HG03064 (cell line): Measurements from ENCODE around the gene MVB12A.

Experiments
- ATAC-seq: cut with Tn5 transposase; IDR thresholded peaks from one replicate; pipeline ENCODE4 v1.9.1; 2021; ENCODE audit warnings: low read depth; ENCODE audit not compliant: unreplicated experiment

Gene MVB12A

DNA sequence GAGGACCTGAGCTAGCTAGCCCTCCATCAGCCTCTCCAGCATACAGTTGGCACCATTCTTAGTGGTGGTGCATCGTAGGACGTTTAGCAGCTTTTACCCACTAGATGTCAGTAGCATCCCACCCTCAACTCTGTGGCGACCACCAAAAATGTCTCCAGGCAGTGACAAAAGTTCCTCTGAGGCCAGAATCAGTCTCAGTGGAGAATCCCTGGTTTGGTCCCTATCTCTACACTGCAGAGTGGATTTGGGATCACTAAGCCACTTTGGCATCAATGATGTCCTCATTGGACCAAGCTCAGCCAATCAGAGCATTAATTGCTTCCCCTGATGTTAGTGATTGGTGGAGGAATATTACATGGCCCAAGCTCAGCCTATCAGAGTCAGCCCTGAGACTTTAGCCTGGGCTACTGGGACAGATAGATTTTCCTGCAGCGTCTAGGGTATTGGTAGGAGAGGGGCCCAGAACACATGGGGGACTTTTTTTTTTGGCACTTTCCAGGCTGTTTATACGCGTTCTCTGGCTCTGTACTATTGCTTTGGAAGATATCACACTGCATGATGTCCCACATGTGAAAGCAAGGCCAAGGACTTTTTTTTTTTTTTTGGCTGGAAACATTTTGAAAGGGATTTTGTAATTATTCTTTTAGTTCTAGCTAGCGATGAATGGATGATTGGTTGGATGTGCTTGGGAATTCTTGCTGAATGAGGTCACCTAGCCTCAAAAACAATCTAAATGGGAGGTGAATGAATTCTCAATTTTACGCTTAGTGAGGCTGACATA, 21.6 kb downstream of the MVB12A start:
- no peak for ATAC-seq

DNA sequence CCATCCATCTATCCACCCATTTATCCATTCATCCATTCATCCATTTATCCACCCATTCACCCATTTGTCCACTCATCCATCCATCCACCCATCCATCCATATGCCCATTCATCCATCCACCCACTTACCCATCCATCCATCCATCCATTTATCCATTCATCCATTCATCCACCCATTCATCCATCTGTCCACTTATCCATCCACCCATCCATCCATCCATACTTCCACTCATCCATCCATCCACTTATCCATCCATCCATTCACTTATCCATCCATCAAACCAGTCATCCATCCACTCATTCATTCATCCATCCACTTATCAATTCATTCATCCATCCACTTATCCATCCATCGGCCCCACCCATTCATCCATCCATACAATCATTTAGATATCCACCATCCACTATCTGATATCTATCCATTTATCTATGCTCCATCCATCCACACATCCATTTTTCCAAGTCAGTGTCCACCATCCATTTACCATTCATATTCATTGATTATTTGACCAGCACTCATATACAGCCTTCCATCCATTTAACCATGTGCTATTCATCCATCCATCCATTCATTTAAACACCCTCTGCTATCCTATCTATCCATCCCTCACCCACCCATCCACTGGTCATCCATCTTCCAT, 25.8 kb downstream of the MVB12A start:
- ATAC-seq, result no peak

DNA sequence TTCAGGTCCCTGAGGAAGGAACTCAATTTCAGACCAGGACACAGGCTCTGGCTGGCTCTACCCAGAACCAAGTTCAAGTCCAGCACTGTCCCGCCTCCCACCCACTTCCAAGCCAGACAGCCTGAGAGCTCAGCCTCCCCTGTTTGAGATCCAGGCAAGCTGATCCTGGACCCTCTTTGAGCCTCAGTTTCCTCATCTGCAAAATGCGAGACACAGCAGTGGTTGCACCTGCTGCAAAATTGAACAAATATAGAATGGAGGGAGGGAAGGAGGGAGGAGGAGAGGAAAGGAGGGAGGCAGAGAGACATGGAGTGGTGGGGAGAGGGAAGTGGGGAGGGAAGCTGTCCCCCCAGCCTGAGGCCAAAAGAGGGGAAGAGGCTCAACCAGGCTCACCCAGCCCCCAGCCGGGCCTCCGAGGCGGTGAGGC, 27.9 kb downstream of the MVB12A start:
- no peak for ATAC-seq

DNA sequence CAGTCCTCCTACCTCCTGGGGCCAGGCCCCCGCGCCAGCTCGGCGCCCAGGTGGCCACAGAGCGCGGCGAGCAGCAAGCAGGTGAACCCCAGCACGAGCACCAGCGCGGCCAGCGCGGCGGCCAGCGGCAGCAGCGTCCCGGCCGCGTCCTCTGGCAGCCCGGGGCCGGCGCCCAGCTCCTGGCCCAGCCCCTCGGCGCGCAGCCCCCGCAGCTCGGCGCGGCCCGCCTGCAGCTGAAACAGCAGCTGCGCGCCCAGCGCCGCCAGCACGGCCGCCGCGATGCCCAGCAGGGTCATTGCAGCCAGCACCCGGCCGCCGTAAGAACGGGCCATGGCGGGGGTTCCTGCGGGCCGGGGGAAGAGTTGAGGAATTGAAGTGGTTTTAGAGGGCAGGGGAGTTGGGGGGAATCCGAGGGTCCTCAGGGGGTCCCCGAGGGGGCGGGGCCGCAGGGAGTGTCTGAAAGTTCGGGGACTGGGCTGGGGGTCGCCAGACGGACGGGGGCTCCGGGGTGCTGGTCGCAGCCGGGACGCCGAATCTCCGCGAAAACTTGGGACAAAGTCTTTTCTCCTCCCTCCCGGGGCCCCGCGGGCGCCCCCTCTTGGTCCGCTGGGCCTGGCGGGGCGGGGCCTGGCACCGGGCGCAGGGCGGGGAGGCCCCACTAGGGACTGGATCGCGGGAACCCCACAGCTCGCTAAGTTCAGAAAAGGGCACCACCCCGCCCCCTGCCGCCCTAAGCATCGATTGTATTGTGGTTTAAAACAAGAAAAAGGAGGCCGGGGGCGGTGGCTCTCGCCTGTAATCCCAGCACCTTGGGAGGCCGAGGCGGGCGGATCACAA, 28.5 kb downstream of the MVB12A start, which contains the start of gene TMEM221:
Gene TMEM221 (minus strand): TSS at position 538 of the 837 bp plus-strand sequence. CDS start 206 bp downstream, at position 332.
- ATAC-seq, result no peak

DNA sequence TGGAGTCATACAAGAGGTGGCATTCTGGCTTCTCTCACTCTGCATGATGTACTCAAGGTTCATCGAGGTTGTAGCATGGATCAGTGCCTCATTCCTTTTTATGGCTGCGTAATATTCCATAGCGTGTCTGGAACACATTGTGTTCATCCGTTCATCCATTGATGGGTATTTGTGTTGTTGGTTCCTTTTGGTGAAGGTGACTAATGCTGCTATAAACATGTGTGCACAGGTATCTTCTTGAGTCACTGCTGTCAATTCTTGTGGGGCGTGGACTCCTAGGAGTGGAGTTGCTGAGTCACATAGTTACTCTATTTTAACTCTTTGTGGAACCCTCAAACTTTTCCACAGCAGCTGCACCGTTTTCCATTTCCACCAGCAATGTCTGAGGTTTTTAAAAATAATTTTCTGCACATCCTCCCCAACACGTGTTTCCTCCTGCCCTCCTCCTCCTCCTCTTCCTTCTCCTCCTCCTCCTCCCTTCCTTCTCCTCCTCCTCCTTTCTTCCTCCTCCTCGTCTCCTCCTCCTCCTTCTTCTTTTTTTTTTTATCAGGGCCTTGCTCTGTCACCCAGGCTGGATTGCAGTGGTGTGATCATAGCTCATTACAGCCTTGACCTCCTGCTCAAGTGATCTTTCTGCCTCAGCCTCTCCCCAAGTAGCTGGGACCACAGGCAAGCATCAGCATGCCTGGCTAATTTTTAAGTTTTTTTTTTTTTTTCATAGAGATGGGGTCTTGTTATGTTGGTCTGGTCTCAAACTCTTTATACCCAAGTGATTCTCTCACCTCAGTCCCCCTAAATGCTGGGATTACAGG, 30.6 kb downstream of the MVB12A start:
- ATAC-seq, result no peak

DNA sequence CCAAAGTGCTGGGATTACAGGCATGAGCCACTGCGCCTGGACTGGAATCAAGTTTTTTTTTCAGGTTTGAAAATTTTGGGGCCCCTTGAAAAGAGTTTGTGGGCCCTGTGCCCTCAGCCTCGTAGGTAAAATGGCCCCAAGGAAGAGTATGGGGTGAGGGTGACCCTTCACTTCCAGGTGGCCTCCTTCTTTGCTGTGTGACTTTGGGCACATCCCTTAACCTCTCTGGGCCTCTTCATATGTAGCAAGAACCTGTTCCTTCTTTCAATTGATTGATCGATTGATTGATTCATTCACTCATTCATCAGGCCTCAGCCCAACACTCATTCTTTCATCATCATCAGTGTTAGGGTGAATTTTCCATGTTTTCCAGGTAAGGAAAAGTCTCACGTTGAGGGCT, 32.0 kb downstream of the MVB12A start:
- ATAC-seq, result no peak

DNA sequence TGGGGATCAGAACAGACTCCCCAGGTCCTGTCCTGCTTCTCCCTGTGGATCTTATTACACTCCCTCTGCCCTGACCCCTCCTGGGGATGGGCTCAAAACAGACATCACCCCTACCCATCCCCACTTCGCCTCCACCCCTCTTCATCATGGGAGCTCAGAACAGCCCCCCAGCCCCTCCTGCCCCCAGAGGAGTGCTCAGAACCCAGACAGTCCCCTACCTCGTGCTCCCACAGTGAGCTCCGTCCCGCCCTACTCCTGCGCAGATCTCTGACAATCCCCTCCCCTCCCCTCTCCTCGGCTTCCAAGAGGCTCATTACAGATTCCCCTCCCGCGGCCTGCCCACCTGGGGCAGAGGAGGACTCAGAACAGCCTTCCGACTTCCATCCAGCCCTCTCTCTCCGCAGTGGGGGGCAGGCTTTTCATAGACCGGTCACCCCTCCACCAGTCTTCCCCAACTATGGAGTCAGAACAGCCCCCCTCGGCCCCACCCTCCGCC, 34.8 kb downstream of the MVB12A start:
- no peak for ATAC-seq

DNA sequence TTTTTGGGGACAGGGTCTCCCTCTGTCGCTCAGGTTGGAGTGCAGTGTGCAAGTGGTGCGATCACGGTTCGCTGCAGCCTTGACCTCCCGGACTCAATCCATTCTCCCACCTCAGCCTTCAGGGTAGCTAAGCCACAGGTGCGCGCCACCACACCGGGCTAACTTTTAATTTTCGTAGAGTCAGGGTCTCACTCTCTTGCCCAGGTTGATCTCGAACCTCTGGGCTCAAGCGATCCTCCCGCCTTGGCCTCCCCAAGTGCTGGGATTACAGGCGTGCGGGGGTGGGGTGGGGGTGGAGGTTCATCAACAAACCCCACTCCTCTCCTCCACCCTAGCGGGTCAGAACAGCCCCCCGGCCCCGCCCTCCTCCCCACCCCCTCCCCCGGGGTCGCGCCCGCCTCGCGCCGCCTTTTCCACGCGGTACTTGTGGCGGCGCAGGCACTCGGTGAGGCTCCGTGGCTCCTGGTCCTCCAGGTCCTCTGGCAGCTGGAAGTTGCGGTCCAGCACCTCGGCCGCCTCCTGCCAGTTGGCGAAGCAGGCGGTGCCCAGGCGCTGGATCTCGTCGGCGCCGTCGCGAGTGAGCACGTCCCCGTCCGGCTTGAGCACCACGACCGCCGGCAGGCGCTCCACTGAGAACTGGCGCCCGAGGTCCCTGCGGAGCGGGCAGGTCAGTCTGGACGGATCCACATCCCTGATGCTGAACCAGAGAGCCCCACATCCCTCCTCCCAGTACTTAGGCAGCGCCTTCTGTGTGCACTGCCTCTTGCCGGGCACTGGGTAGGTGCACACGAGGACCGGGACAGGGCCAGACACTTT, 35.7 kb downstream of the MVB12A start:
- no peak for ATAC-seq

DNA sequence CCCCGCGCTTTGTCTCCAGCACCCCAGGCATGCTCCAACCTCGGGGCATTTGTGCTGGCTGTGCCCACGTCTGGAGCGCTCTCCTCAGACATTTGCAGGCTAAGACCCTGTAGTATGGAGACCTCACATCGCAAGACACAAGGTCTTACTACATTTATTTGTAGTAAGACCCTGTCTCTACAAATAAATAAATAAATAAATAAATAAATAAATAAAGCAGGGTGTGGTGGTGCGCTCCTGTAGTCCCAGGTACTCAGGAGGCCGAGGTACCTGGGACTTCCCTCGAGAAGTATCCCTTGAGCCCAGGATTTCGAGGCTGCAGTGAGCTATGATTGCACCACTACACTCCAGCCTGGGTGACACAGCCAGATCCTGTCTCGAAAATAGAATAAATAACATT, 36.3 kb downstream of the MVB12A start:
- ATAC-seq, result no peak

DNA sequence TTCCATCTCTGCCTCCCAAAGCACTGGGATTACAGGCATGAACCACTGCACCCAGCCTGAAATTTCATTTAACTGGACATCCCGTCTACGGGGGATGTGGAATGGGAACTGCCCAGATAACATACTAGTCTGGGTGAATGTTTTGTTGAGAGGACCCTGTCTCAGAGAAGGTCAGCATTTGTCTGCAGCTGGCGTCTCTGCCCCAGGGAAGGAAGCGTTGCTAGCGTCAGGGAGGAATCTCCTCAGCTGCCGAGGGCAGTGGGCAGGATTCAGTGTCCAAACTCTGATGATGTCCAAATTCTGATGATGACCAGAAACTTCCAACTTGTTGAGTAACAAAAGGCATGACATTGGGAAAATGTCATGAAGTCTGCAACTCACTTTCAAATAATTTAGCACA, 37.8 kb downstream of the MVB12A start:
- no peak for ATAC-seq

DNA sequence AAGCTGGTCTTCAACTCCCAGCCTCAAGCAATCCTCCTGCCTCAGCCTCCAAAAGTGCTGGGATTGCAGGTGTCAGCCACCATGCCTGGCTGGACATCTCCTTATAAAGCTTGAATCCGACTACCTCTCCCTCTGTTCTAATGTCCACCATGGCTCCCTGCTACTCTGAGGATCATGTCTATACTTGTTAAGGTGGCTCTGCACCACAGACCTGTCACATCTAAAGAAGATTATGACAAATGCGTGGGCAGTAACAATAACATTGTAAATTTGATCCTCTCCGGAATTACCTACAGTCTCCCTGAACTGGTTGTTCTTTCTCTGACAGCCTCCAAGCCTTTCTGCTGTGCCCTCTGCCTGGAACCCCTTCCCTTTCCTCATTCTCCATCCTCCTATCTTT, 39.1 kb downstream of the MVB12A start:
- ATAC-seq, result no peak

DNA sequence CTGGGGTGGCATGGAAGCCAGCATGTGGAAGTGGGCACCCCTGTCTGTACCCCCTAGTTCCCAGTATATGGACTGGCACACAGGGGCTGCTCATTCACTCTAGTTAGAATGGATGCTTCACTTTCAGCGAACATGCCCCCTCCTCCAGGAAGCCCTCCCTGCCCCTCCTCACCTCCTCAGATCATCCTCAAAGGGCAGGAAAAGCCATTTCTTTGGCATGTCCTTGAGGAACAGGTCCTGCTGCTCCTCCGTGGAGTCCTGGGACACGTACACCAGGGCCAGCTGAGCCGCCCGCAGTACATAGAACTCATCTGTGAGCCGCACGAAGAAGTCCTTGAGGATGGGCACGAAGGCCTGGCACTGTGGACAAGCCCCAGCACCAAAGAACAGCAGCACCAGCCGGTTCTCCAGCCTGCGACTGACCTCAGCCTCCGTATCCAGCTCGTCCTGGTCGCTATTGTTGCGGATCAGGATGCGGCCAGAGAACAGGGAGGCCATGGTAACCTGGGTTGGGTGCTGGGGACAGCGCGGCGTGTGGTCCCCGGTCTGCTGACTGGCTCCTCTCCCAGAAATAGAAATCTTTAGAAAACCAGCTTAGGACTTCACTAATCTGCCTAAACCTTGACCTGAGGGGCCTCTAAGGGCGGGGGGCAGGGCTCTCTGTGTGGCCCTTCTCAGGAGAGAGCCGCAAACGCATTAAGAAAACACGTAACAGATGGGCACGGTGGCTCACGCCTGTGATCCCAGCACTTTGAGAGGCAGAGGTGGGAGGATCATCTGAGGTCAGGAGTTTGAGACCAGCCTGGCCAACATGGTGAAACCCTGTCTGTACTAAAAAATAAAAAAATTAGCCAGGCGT, 40.8 kb downstream of the MVB12A start, which contains the start of gene NXNL1:
Gene NXNL1 (minus strand): TSS at position 555 of the 859 bp plus-strand sequence. CDS start 57 bp downstream, at position 498.
- no peak for ATAC-seq

DNA sequence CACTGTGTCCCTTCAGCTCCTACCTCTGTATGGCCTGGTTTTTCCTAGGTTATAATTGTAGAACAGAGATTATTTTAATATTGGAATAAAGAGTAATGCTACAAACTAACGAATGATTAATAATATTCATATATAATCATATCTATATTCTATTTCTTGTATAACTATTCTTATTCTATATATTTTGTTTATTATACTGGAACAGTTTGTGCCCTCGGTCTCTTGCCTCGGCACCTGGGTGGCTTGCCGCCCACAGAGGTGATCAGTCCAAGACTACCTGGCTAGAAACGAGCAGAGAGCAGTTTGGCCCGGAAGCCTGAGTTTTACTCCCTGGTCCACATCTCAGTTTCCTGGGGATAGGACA, 46.6 kb downstream of the MVB12A start:
- no peak for ATAC-seq

DNA sequence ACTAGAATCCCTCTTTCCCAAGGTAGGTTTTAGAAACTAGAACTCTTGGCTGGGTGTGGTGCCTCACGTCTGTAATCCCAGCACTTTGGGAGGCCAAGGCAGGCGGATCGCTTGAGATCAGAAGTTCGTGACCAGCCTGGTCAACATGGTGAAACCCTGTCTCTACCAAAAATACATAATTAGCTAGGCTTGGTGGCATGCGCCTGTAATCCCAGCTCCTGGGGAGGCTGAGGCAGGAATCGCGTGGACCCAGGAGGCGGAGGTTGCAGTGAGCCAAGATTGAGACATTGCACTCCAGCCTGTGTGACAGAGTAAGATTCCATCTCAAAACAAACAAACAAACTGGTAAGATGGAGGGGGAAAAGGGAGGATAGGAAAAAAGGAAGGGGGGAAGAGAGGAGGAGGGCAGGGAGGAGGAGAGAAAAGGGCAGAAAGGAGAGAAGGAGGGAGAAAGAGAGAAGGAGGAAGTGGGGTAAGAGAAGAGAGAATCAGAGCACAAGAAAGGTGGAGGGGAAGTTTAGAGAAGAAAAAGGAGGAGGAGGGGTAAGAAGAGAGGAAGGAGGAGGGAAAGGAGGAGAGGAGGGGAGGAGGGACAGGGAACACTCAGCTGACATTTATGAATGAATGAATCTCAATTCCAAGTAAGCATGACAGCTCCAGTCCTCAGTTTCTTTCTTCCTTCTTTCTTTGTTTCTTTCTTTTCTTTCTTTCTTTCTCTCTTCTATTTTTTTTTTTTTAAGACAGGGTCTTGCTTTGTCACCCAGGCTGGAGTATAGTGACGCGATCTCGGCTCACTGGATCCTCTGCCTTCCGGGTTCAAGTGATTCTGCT, 47.8 kb downstream of the MVB12A start:
- ATAC-seq, result no peak

DNA sequence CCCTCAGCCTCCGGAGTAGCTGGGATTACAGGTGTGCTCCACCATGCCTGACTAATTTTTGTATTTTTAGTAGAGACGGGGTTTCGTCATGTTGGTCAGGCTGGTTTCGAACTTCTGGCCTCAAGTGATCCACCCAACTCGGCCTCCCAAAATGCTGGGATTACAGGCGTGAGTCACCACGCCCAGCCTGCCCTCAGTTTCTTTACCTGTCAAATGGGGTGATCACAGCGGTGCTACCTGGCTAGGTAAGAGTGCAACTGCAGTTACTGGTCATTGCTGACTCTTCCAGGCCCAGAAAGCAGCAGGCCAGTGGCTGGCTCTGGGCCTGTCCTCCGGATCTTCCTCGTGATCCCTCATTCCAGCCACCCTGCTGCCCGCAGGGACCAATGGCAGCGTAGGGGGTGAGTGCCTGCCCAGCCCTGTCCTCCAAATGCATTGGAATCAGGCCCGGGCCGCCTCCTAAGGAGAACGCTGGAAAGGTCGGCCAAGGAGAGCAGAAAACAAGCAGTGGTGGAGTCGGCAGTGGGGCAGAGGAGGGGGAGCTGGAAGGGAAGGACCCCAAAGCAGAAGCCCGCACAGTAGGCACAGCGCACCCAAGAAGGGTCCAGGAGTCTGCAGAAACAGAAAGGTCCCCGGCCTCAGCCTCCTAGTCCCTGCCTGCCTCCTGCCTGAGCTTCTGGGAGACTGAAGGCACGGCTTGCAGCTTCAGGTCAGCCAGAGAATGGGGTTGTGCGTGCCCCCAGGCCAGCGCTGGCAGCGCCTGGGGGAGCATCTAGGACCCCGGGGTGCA, 48.6 kb downstream of the MVB12A start:
- no peak for ATAC-seq

DNA sequence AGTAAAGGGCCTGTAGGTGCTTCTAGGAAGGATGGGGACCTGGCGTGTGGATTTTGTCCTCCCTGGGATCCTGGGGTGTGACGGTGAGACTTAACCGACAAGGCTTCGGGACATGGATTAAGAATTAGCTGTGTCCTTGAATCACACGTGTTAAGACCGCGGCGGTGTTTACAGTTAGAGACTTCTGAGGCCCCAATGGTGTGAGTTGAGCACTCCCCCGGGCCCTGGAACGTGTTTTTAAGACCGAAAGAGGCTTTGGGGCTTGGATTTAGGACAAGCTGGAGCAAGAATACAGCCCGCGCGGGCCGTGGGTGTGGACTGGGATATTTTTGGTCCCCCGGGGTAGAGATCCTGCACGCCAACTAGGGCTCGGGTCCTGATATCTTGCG, 49.2 kb downstream of the MVB12A start:
- ATAC-seq, result no peak
